Left ventricle myocardium inferior (tissue), 1 donor: Measurements from ENCODE around the gene NUP133. TPM values are rescaled to one million over a fixed set of nuclear protein-coding genes. Genes with fewer than 3 reads are reported as not detected.

Experiments used
- DNase-seq: peaks from one replicate; pipeline ENCODE4 v3.0.0-alpha.2; 2020
- H3K27ac ChIP-seq: fragments of 200-600 bp; replicated peaks from 2 replicates; pipeline ENCODE4 v1.8.0; 2021
- H3K27me3 ChIP-seq: fragments of 200-600 bp; 2 replicates; pipeline ENCODE4 v1.8.0; 2021; ENCODE audit warnings: low read depth
- H3K36me3 ChIP-seq: fragments of 200-600 bp; 2 replicates; pipeline ENCODE4 v1.8.0; 2021
- H3K4me1 ChIP-seq: fragments of 200-600 bp; 2 replicates; pipeline ENCODE4 v1.8.0; 2021
- H3K4me3 ChIP-seq: fragments of 200-600 bp; 2 replicates; pipeline ENCODE4 v1.8.0; 2021; ENCODE audit warnings: mild to moderate bottlenecking, moderate library complexity
- H3K9me3 ChIP-seq: fragments of 200-600 bp; replicated peaks from 2 replicates; pipeline ENCODE4 v1.8.0; 2021
- CTCF ChIP-seq: fragments of 200-600 bp; IDR thresholded peaks from 2 replicates; pipeline ENCODE4 v1.8.0; 2021; ENCODE audit warnings: antibody characterized with exemption, mild to moderate bottlenecking, borderline replicate concordance
- intact Hi-C: fragments of 100-400 bp; cut with micrococcal nuclease; formaldehyde crosslinking; loops from one replicate; pipeline ENCODE4 v1.11.0; 2022
- total RNA-seq: library from RNA; stranded (reverse); fragmentation: NEBNext Ultra II Directional; extraction: Animal tissue kit (Norgen Biotek cat#: 25700); gene quantifications from one replicate; pipeline ENCODE4 v1.2.1, GENCODE V29; 2021
- donor health status: DM: no; HTN: yes; CAD: no; lungs with severe emphysema.

The NUP133 gene
- total RNA-seq, 1 donor from 2014 or later: 31.3 TPM

- DNase-seq: no peak
- no peak overlapping the region for H3K4me3 ChIP-seq
- TF ChIP-seq CTCF: no peak
- H3K36me3 ChIP-seq: no peaks in the 10 kb centered on the region
- H3K27me3 ChIP-seq: peaks cover 60% of the 10 kb centered on the region
- H3K27ac ChIP-seq: peak overlapping the region; percentile 92
- H3K4me1 ChIP-seq: peaks cover 50% of the 10 kb centered on the region
- H3K9me3 ChIP-seq: no peaks in the 10 kb centered on the region
- intact Hi-C loops: no loop called here
These were observed 96.1 kb downstream of the NUP133 start for GRCh38 chr1:229412056-229412455.

- Histone ChIP-seq H3K9me3 (no peaks in the 10 kb centered on the region), H3K36me3 (no peaks in the 10 kb centered on the region), H3K4me1 (peaks cover 53% of the 10 kb centered on the region), H3K27ac (peak overlapping the region; percentile 92), H3K27me3 (peaks cover 65% of the 10 kb centered on the region), H3K4me3 (no peak overlapping the region)
- intact Hi-C loops: no loop called here
- DNase-seq: no peak
- TF ChIP-seq CTCF: no peak
These were observed 96.6 kb downstream of the NUP133 start for GRCh38 chr1:229411434-229412055.

- peak; percentile 70 for DNase-seq
- Histone ChIP-seq H3K9me3 (no peaks in the 10 kb centered on the region), H3K4me1 (peaks cover 53% of the 10 kb centered on the region), H3K27me3 (peaks cover 72% of the 10 kb centered on the region), H3K4me3 (peak overlapping the region; percentile 24), H3K36me3 (no peaks in the 10 kb centered on the region), H3K27ac (peak overlapping the region; percentile 92)
- TF ChIP-seq CTCF: peak; percentile 30
- intact Hi-C loops: no loop called here
These were observed 97.3 kb downstream of the NUP133 start for GRCh38 chr1:229410692-229411433.

- Histone ChIP-seq H3K36me3 (no peaks in the 10 kb centered on the region), H3K4me3 (peak overlapping the region; percentile 24), H3K9me3 (no peaks in the 10 kb centered on the region), H3K27ac (peak overlapping the region; percentile 92), H3K4me1 (peaks cover 53% of the 10 kb centered on the region), H3K27me3 (peaks cover 77% of the 10 kb centered on the region)
- no peak for DNase-seq
- no peak for TF ChIP-seq CTCF
- intact Hi-C loops: no loop called here
These were observed 97.8 kb downstream of the NUP133 start for GRCh38 chr1:229410370-229410691.

GRCh38 chr1:229409616-229410369, 98.3 kb downstream of the NUP133 start:
- H3K4me3 ChIP-seq: peak overlapping the region; percentile 24
- no peaks in the 10 kb centered on the region for H3K36me3 ChIP-seq
- no peak for TF ChIP-seq CTCF
- peaks cover 53% of the 10 kb centered on the region for H3K4me1 ChIP-seq
- H3K27ac ChIP-seq: peak overlapping the region; percentile 92
- DNase-seq: no peak
- intact Hi-C loops: no loop called here
- H3K9me3 ChIP-seq: no peaks in the 10 kb centered on the region
- H3K27me3 ChIP-seq: peaks cover 80% of the 10 kb centered on the region
